ENCODE measurements around the gene RPS6KA2. TPM values are rescaled to one million over a fixed set of nuclear protein-coding genes. Genes with fewer than 3 reads are reported as not detected.

Gene RPS6KA2
- total and polyA plus RNA-seq, 2 experiments from 2014 or later = 12.5 to 25.3 TPM

DNA sequence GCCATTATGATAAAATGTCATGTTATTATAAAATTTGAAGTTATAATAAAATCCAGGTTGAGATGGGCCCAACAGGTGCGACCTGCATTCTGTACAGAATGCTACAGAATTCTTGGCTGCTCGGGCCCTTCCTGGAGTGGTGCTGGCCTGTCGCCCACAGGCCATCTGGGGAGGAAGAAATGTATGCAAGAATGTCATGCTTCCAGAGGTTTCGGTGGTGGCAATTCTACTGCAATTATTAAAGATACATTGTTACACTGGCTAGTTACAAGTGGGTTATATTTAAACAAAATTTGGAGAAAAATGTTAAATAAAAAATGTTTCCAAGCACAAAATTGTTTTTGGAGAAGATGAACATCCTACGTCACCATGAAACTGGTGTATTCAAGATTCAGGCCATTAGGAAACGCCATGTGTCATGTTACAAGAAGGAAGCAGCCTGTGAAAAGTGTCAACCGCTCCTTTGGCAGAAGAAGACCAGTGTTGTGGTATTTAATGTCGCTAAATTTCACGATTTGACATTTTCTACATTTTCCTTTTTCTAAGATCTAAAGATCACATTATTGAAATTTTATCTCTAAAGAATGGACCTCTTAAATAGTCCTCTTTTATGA lies 47.7 kb downstream of the RPS6KA2 start:
- TF ChIP-seq CREB1 (CRISPR knock-in tag; IDR thresholded peaks at IDR 0.05; ENCODE audit: low read depth) = no peak
- no peak for ATAC-seq
- no peak for DNase-seq (ENCODE audit: low spot score)

DNA sequence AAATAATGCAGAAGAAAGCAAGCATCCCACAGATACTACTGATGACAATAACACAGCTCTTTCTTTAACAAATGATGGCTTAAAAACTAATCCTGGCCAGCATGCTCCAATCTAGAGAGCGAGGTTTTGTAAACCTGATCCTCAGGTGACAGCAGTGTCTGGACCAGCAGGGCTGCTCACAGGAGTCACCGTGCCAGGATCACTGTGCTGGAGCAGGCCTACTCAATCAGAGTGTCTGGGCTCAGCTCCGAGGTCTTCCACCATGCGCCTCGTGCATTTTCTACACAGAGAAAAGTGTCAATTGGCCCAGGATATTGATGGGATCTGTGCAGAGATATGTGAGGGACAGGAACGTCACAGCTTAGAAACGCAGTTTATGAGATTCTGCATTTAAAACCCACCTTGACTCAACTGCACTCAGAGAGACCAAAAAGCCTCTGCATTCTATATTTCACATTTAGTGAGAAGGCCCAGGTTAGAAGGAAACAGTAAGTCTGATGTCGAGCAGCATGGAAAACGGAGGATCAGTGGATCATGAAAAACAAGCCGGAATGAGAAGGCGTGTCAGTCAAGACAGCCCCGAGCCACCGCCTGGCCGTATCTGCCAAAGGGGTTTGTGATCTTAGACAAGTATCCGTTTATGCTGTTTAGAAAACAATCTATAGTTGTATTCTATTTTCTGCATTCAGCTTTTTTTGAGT lies 48.4 kb downstream of the RPS6KA2 start:
- Histone ChIP-seq H3K27ac (ENCODE audit: low read depth) (no peak overlapping the region), H3K9me2 (ENCODE audit: insufficient read depth) (0 out of 2 replicates have a peak, but pooled peaks cover 2% of the 10 kb centered on the region), H3K4me2 (no peak overlapping the region), H3K4me3 (no peak overlapping the region), H2AFZ (no peak overlapping the region), H3K27me3 (ENCODE audit: insufficient read depth) (no peaks in the 10 kb centered on the region), H3K79me2 (replicated peaks; ENCODE audit: insufficient read depth) (peaks cover 33% of the 10 kb centered on the region), H3K4me1 (ENCODE audit: insufficient read depth) (peaks cover 2% of the 10 kb centered on the region; the same call in 1 of the 2 replicates), H3K36me3 (ENCODE audit: insufficient read depth) (no peaks in the 10 kb centered on the region), H4K20me1 (replicated peaks; ENCODE audit: insufficient read depth) (peaks cover 14% of the 10 kb centered on the region; the same call in 1 of the 2 replicates), H3F3A (replicated peaks; ENCODE audit: low read depth) (0 out of 2 replicates have a peak, but pooled peaks cover 1% of the 10 kb centered on the region)
- Mint-ChIP-seq H3K9me3 (peaks cover 22% of the 10 kb centered on the region), H3K36me3 (ENCODE audit: low read depth) (peaks cover 39% of the 10 kb centered on the region), H3K4me3 (no peak overlapping the region), H3K4me1 (peaks cover 23% of the 10 kb centered on the region), H3K27ac (no peak overlapping the region), H3K27me3 (ENCODE audit: insufficient read depth, low read depth, poor library complexity) (peaks cover 9% of the 10 kb centered on the region)
- DNase-seq (ENCODE audit: low spot score) = no peak
- ATAC-seq = no peak
- no peak for TF ChIP-seq EZH2 (IDR thresholded peaks at IDR 0.05; ENCODE audit: low read depth, unreplicated experiment)
- TF ChIP-seq JUNB (IDR thresholded peaks at IDR 0.05; ENCODE audit: unreplicated experiment) = no peak
- TF ChIP-seq ZNF331 (CRISPR knock-in tag; IDR thresholded peaks at IDR 0.05; ENCODE audit: low read depth) = no peak
- TF ChIP-seq, protein P1, sequence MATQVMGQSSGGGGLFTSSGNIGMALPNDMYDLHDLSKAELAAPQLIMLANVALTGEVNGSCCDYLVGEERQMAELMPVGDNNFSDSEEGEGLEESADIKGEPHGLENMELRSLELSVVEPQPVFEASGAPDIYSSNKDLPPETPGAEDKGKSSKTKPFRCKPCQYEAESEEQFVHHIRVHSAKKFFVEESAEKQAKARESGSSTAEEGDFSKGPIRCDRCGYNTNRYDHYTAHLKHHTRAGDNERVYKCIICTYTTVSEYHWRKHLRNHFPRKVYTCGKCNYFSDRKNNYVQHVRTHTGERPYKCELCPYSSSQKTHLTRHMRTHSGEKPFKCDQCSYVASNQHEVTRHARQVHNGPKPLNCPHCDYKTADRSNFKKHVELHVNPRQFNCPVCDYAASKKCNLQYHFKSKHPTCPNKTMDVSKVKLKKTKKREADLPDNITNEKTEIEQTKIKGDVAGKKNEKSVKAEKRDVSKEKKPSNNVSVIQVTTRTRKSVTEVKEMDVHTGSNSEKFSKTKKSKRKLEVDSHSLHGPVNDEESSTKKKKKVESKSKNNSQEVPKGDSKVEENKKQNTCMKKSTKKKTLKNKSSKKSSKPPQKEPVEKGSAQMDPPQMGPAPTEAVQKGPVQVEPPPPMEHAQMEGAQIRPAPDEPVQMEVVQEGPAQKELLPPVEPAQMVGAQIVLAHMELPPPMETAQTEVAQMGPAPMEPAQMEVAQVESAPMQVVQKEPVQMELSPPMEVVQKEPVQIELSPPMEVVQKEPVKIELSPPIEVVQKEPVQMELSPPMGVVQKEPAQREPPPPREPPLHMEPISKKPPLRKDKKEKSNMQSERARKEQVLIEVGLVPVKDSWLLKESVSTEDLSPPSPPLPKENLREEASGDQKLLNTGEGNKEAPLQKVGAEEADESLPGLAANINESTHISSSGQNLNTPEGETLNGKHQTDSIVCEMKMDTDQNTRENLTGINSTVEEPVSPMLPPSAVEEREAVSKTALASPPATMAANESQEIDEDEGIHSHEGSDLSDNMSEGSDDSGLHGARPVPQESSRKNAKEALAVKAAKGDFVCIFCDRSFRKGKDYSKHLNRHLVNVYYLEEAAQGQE (IDR thresholded peaks at IDR 0.05; ENCODE audit: unreplicated experiment) = no peak
- TF ChIP-seq, protein P2, sequence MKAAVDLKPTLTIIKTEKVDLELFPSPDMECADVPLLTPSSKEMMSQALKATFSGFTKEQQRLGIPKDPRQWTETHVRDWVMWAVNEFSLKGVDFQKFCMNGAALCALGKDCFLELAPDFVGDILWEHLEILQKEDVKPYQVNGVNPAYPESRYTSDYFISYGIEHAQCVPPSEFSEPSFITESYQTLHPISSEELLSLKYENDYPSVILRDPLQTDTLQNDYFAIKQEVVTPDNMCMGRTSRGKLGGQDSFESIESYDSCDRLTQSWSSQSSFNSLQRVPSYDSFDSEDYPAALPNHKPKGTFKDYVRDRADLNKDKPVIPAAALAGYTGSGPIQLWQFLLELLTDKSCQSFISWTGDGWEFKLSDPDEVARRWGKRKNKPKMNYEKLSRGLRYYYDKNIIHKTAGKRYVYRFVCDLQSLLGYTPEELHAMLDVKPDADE (IDR thresholded peaks at IDR 0.05) = no peak
- no peak for TF ChIP-seq STAT1 (IDR thresholded peaks at IDR 0.05; ENCODE audit: unreplicated experiment)
- no peak for TF ChIP-seq EZH2phosphoT487 (IDR thresholded peaks at IDR 0.05; ENCODE audit: unreplicated experiment)
- TF ChIP-seq, protein P3, sequence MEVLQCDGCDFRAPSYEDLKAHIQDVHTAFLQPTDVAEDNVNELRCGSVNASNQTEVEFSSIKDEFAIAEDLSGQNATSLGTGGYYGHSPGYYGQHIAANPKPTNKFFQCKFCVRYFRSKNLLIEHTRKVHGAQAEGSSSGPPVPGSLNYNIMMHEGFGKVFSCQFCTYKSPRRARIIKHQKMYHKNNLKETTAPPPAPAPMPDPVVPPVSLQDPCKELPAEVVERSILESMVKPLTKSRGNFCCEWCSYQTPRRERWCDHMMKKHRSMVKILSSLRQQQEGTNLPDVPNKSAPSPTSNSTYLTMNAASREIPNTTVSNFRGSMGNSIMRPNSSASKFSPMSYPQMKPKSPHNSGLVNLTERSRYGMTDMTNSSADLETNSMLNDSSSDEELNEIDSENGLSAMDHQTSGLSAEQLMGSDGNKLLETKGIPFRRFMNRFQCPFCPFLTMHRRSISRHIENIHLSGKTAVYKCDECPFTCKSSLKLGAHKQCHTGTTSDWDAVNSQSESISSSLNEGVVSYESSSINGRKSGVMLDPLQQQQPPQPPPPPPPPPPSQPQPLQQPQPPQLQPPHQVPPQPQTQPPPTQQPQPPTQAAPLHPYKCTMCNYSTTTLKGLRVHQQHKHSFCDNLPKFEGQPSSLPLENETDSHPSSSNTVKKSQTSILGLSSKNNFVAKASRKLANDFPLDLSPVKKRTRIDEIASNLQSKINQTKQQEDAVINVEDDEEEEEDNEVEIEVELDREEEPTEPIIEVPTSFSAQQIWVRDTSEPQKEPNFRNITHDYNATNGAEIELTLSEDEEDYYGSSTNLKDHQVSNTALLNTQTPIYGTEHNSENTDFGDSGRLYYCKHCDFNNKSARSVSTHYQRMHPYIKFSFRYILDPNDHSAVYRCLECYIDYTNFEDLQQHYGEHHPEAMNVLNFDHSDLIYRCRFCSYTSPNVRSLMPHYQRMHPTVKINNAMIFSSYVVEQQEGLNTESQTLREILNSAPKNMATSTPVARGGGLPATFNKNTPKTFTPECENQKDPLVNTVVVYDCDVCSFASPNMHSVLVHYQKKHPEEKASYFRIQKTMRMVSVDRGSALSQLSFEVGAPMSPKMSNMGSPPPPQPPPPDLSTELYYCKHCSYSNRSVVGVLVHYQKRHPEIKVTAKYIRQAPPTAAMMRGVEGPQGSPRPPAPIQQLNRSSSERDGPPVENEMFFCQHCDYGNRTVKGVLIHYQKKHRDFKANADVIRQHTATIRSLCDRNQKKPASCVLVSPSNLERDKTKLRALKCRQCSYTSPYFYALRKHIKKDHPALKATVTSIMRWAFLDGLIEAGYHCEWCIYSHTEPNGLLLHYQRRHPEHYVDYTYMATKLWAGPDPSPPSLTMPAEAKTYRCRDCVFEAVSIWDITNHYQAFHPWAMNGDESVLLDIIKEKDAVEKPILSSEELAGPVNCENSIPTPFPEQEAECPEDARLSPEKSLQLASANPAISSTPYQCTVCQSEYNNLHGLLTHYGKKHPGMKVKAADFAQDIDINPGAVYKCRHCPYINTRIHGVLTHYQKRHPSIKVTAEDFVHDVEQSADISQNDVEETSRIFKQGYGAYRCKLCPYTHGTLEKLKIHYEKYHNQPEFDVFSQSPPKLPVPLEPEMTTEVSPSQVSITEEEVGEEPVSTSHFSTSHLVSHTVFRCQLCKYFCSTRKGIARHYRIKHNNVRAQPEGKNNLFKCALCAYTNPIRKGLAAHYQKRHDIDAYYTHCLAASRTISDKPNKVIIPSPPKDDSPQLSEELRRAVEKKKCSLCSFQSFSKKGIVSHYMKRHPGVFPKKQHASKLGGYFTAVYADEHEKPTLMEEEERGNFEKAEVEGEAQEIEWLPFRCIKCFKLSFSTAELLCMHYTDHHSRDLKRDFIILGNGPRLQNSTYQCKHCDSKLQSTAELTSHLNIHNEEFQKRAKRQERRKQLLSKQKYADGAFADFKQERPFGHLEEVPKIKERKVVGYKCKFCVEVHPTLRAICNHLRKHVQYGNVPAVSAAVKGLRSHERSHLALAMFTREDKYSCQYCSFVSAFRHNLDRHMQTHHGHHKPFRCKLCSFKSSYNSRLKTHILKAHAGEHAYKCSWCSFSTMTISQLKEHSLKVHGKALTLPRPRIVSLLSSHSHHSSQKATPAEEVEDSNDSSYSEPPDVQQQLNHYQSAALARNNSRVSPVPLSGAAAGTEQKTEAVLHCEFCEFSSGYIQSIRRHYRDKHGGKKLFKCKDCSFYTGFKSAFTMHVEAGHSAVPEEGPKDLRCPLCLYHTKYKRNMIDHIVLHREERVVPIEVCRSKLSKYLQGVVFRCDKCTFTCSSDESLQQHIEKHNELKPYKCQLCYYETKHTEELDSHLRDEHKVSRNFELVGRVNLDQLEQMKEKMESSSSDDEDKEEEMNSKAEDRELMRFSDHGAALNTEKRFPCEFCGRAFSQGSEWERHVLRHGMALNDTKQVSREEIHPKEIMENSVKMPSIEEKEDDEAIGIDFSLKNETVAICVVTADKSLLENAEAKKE (CRISPR knock-in tag; IDR thresholded peaks at IDR 0.05) = no peak

More for the DNA sequence above, 47.7 kb downstream of the RPS6KA2 start:
- Histone ChIP-seq H3F3A (replicated peaks; ENCODE audit: low read depth) (no peaks in the 10 kb centered on the region), H3K4me3 (no peak overlapping the region), H3K79me2 (replicated peaks; ENCODE audit: insufficient read depth) (peaks cover 33% of the 10 kb centered on the region), H3K4me1 (ENCODE audit: insufficient read depth) (no peaks in the 10 kb centered on the region), H3K36me3 (ENCODE audit: insufficient read depth) (no peaks in the 10 kb centered on the region), H3K4me2 (no peak overlapping the region), H3K27ac (ENCODE audit: low read depth) (no peak overlapping the region), H3K27me3 (ENCODE audit: insufficient read depth) (no peaks in the 10 kb centered on the region), H3K9me2 (ENCODE audit: insufficient read depth) (0 out of 2 replicates have a peak, but pooled peaks cover 6% of the 10 kb centered on the region), H2AFZ (no peak overlapping the region), H4K20me1 (replicated peaks; ENCODE audit: insufficient read depth) (peaks cover 14% of the 10 kb centered on the region; the same call in 1 of the 2 replicates)
- Mint-ChIP-seq H3K9me3 (peaks cover 22% of the 10 kb centered on the region), H3K27ac (no peak overlapping the region), H3K4me1 (peaks cover 23% of the 10 kb centered on the region), H3K27me3 (ENCODE audit: insufficient read depth, low read depth, poor library complexity) (peaks cover 9% of the 10 kb centered on the region), H3K4me3 (no peak overlapping the region), H3K36me3 (ENCODE audit: low read depth) (peaks cover 39% of the 10 kb centered on the region)
